HG03196 (cell line): ENCODE data around the gene PGPEP1.

Experiments
- ATAC-seq: cut with Tn5 transposase; IDR thresholded peaks from one replicate; pipeline ENCODE4 v1.9.1; 2021; ENCODE audit not compliant: unreplicated experiment

PGPEP1 gene

GRCh38 chr19:18340190-18340989, at the start of gene PGPEP1:
Gene PGPEP1 (plus strand): TSS chr19:18340598. CDS start chr19:18340682, 84 bp downstream.
- no peak for ATAC-seq

GRCh38 chr19:18291019-18291524, 49.3 kb upstream of the PGPEP1 start:
- ATAC-seq = no peak

- peak; percentile 47 for ATAC-seq
Observed at GRCh38 chr19:18291590-18292461, 48.6 kb upstream of the PGPEP1 start.

GRCh38 chr19:18292462-18292809, 48.0 kb upstream of the PGPEP1 start:
- no peak for ATAC-seq

- ATAC-seq = no peak
Observed at GRCh38 chr19:18292810-18293641, 47.4 kb upstream of the PGPEP1 start.

GRCh38 chr19:18293642-18294466, 46.5 kb upstream of the PGPEP1 start:
- ATAC-seq = no peak

- ATAC-seq = no peak
Observed at GRCh38 chr19:18294467-18294864, 45.9 kb upstream of the PGPEP1 start.

GRCh38 chr19:18295034-18295451, 45.4 kb upstream of the PGPEP1 start:
- no peak for ATAC-seq

GRCh38 chr19:18297308-18297707, 43.1 kb upstream of the PGPEP1 start:
- no peak for ATAC-seq

- no peak for ATAC-seq
Observed at GRCh38 chr19:18298601-18299000, 41.8 kb upstream of the PGPEP1 start.

GRCh38 chr19:18299654-18300053, 40.7 kb upstream of the PGPEP1 start:
- no peak for ATAC-seq

- ATAC-seq = no peak
Observed at GRCh38 chr19:18300930-18301717, 39.3 kb upstream of the PGPEP1 start.

- ATAC-seq = no peak
Observed at GRCh38 chr19:18301718-18302111, 38.7 kb upstream of the PGPEP1 start.

- no peak for ATAC-seq
Observed at GRCh38 chr19:18304208-18304457, 36.3 kb upstream of the PGPEP1 start.

GRCh38 chr19:18304458-18305310, 35.7 kb upstream of the PGPEP1 start:
- ATAC-seq = peak; percentile 42

- no peak for ATAC-seq
Observed at GRCh38 chr19:18306209-18306887, 34.0 kb upstream of the PGPEP1 start.

- no peak for ATAC-seq
Observed at GRCh38 chr19:18306888-18307260, 33.5 kb upstream of the PGPEP1 start.

GRCh38 chr19:18307271-18307681, 33.1 kb upstream of the PGPEP1 start:
- ATAC-seq = no peak
